ENCODE results near the gene OSTF1.

The OSTF1 gene

GRCh38 chr9:75087824-75088645 lies at the start of gene OSTF1, which contains the start of gene NMRK1:
Gene OSTF1 (plus strand): TSS chr9:75088514. CDS start chr9:75088693, 179 bp downstream.
Gene NMRK1 (minus strand): TSS chr9:75088155. CDS start chr9:75083115, 5,040 bp downstream.
- DNase-seq (ENCODE audit: low read depth in 4 of 4, low spot score in 1 of 4), result peak; percentile 78 to 88 (median 82)

- DNase-seq (ENCODE audit: low read depth in 4 of 4, low spot score in 1 of 4), result no peak
Observed at GRCh38 chr9:75039009-75039408, 49.3 kb upstream of the OSTF1 start.

GRCh38 chr9:75039801-75040200 lies 48.5 kb upstream of the OSTF1 start:
- DNase-seq (ENCODE audit: low read depth in 4 of 4, low spot score in 1 of 4), result no peak

GRCh38 chr9:75041041-75041440 lies 47.3 kb upstream of the OSTF1 start:
- DNase-seq (ENCODE audit: low read depth in 4 of 4, low spot score in 1 of 4), result no peak

GRCh38 chr9:75046725-75047345 lies 41.5 kb upstream of the OSTF1 start:
- DNase-seq (ENCODE audit: low read depth in 4 of 4, low spot score in 1 of 4), result no peak

GRCh38 chr9:75047506-75047905 lies 40.8 kb upstream of the OSTF1 start:
- no peak for DNase-seq (ENCODE audit: low read depth in 4 of 4, low spot score in 1 of 4)

- no peak for DNase-seq (ENCODE audit: low read depth in 4 of 4, low spot score in 1 of 4)
Observed at GRCh38 chr9:75051285-75051684, 37.0 kb upstream of the OSTF1 start.

- DNase-seq (ENCODE audit: low read depth in 4 of 4, low spot score in 1 of 4), result no peak
Observed at GRCh38 chr9:75053869-75054268, 34.4 kb upstream of the OSTF1 start.

GRCh38 chr9:75054368-75055001 lies 33.8 kb upstream of the OSTF1 start:
- DNase-seq (ENCODE audit: low read depth in 4 of 4, low spot score in 1 of 4), result no peak

- DNase-seq (ENCODE audit: low read depth in 4 of 4, low spot score in 1 of 4), result no peak
Observed at GRCh38 chr9:75061169-75061568, 27.1 kb upstream of the OSTF1 start.

- no peak for DNase-seq (ENCODE audit: low read depth in 4 of 4, low spot score in 1 of 4)
Observed at GRCh38 chr9:75063556-75064305, 24.6 kb upstream of the OSTF1 start.

GRCh38 chr9:75064307-75065025 lies 23.8 kb upstream of the OSTF1 start:
- DNase-seq (ENCODE audit: low read depth in 4 of 4, low spot score in 1 of 4), result no peak

- DNase-seq (ENCODE audit: low read depth in 4 of 4, low spot score in 1 of 4), result no peak
Observed at GRCh38 chr9:75065510-75065909, 22.8 kb upstream of the OSTF1 start.

- no peak for DNase-seq (ENCODE audit: low read depth in 4 of 4, low spot score in 1 of 4)
Observed at GRCh38 chr9:75067894-75068293, 20.4 kb upstream of the OSTF1 start.

GRCh38 chr9:75069171-75069570 lies 19.1 kb upstream of the OSTF1 start:
- no peak for DNase-seq (ENCODE audit: low read depth in 4 of 4, low spot score in 1 of 4)

- peak in 3 of 4 experiments; percentile 21 to 62 (median 52) for DNase-seq (ENCODE audit: low read depth in 4 of 4, low spot score in 1 of 4)
Observed at GRCh38 chr9:75071530-75072122, 16.7 kb upstream of the OSTF1 start.

- no peak for DNase-seq (ENCODE audit: low read depth in 4 of 4, low spot score in 1 of 4)
Observed at GRCh38 chr9:75072895-75073294, 15.4 kb upstream of the OSTF1 start.

- DNase-seq (ENCODE audit: low read depth in 4 of 4, low spot score in 1 of 4), result no peak
Observed at GRCh38 chr9:75081632-75082031, 6.7 kb upstream of the OSTF1 start.

GRCh38 chr9:75083188-75083970 lies 4.9 kb upstream of the OSTF1 start:
- no peak for DNase-seq (ENCODE audit: low read depth in 4 of 4, low spot score in 1 of 4)
